ENCODE data around the gene KIAA0040. TPM values are rescaled to one million over a fixed set of nuclear protein-coding genes. Genes with fewer than 3 reads are reported as not detected.

KIAA0040 gene
- total and polyA plus RNA-seq, 2 donors (not counting 1 experiment from before 2014, with no cell fraction given): 93.6 to 106 TPM

GRCh38 chr1:175128523-175128922 is 64.1 kb downstream of the KIAA0040 start:
- H3K27ac ChIP-seq (ENCODE audit: low read length in 2 of 2): no peak overlapping the region
- TF ChIP-seq EZH2 (IDR thresholded peaks at IDR 0.05; ENCODE audit: borderline replicate concordance, insufficient read depth, low read depth, low read length, poor library complexity, severe bottlenecking): no peak
- TF ChIP-seq CTCF (IDR thresholded peaks at IDR 0.05): no peak
- Mint-ChIP-seq H3K27me3 (no peaks in the 10 kb centered on the region), H3K4me3 (no peak overlapping the region), H3K4me1 (peaks cover 3% of the 10 kb centered on the region), H3K9me3 (ENCODE audit: insufficient read depth) (no peaks in the 10 kb centered on the region), H3K27ac (no peak overlapping the region)
- H3K79me2 ChIP-seq (ENCODE audit: control insufficient read depth, insufficient read depth, low read length): no peaks in the 10 kb centered on the region
- no peak overlapping the region for H3K4me2 ChIP-seq (replicated peaks; ENCODE audit: low read depth, low read length, poor library complexity, severe bottlenecking)
- no peak overlapping the region for H2AFZ ChIP-seq (ENCODE audit: insufficient read depth, low read depth, low read length, poor library complexity, severe bottlenecking)
- 88% methylated on average over 8 of the region's 9 CpGs for WGBS (ENCODE audit: insufficient coverage)
- POLR2A ChIA-PET: no interaction called here
- H3K4me3 ChIP-seq (ENCODE audit: control extremely low read depth in 1 of 5, extremely low read depth in 1 of 5, insufficient read depth in 1 of 5, low read depth in 2 of 5, low read length in 4 of 5): no peak overlapping the region
- CTCF ChIA-PET: interaction anchor here (0.7 to 1.8 kb wide), 3 partner anchors 23 to 857 kb away, joined by 3 to 7 read pairs (median 6); no protein-coding TSS in a partner anchor
- H3K27me3 ChIP-seq (replicated peaks in 1 of 4; ENCODE audit: control extremely low read depth in 1 of 4, control insufficient read depth in 3 of 4, insufficient read depth in 4 of 4, low read length in 3 of 4): no peaks in the 10 kb centered on the region
- H4K20me1 ChIP-seq (ENCODE audit: control insufficient read depth, insufficient read depth, low read length, poor library complexity, severe bottlenecking): no peaks in the 10 kb centered on the region
- DNase-seq (no peak), ATAC-seq (ENCODE audit: low read depth) (no peak)
- peaks cover 0 to 2% of the 10 kb centered on the region in 2 donors for H3K4me1 ChIP-seq (ENCODE audit: control insufficient read depth in 2 of 2, insufficient read depth in 2 of 2, low read length in 2 of 2)
- H3K9me3 ChIP-seq (ENCODE audit: control extremely low read depth in 1 of 3, control insufficient read depth in 2 of 3, insufficient read depth in 1 of 3, low read length in 2 of 3): no peaks in the 10 kb centered on the region
- no peak overlapping the region for H3K9ac ChIP-seq (ENCODE audit: low read length)
- intact Hi-C loops (cut with micrococcal nuclease): loop anchor here (5.0 kb wide), 1 partner anchor 871 kb away; no protein-coding TSS in a partner anchor
- no peaks in the 10 kb centered on the region for H3K36me3 ChIP-seq (replicated peaks in 1 of 2; ENCODE audit: control extremely low read depth in 1 of 2, control insufficient read depth in 1 of 2, extremely low read depth in 1 of 2, insufficient read depth in 2 of 2, low read length in 1 of 2)

GRCh38 chr1:175127565-175127964 is 65.0 kb downstream of the KIAA0040 start:
- Mint-ChIP-seq H3K27me3 (no peaks in the 10 kb centered on the region), H3K9me3 (ENCODE audit: insufficient read depth) (no peaks in the 10 kb centered on the region), H3K4me3 (no peak overlapping the region), H3K4me1 (peaks cover 3% of the 10 kb centered on the region), H3K27ac (no peak overlapping the region)
- ChIA-PET CTCF (interaction anchor here (0.9 to 6.3 kb wide), 3 partner anchors 19 to 357 kb away, joined by 3 to 104 read pairs (median 5); no protein-coding TSS in a partner anchor), POLR2A (no interaction called here)
- DNase-seq (no peak), ATAC-seq (ENCODE audit: low read depth) (no peak)
- 78% methylated on average over 6 of the region's 6 CpGs for WGBS (ENCODE audit: insufficient coverage)
- H3K9me3 ChIP-seq (ENCODE audit: control extremely low read depth in 1 of 3, control insufficient read depth in 2 of 3, insufficient read depth in 1 of 3, low read length in 2 of 3): no peaks in the 10 kb centered on the region
- H3K4me3 ChIP-seq (ENCODE audit: control extremely low read depth in 1 of 5, extremely low read depth in 1 of 5, insufficient read depth in 1 of 5, low read depth in 2 of 5, low read length in 4 of 5): no peak overlapping the region
- no peak for TF ChIP-seq EZH2 (IDR thresholded peaks at IDR 0.05; ENCODE audit: borderline replicate concordance, insufficient read depth, low read depth, low read length, poor library complexity, severe bottlenecking)
- no peak for TF ChIP-seq CTCF (IDR thresholded peaks at IDR 0.05)
- no peak overlapping the region for H3K27ac ChIP-seq (ENCODE audit: low read length in 2 of 2)
- no peaks in the 10 kb centered on the region for H3K36me3 ChIP-seq (replicated peaks in 1 of 2; ENCODE audit: control extremely low read depth in 1 of 2, control insufficient read depth in 1 of 2, extremely low read depth in 1 of 2, insufficient read depth in 2 of 2, low read length in 1 of 2)
- intact Hi-C loops (cut with micrococcal nuclease): loop anchor here (5.0 kb wide), 1 partner anchor 870 kb away; no protein-coding TSS in a partner anchor
- no peaks in the 10 kb centered on the region for H3K27me3 ChIP-seq (replicated peaks in 1 of 4; ENCODE audit: control extremely low read depth in 1 of 4, control insufficient read depth in 3 of 4, insufficient read depth in 4 of 4, low read length in 3 of 4)
- H2AFZ ChIP-seq (ENCODE audit: insufficient read depth, low read depth, low read length, poor library complexity, severe bottlenecking): no peak overlapping the region
- no peak overlapping the region for H3K4me2 ChIP-seq (replicated peaks; ENCODE audit: low read depth, low read length, poor library complexity, severe bottlenecking)
- H3K9ac ChIP-seq (ENCODE audit: low read length): no peak overlapping the region
- H3K4me1 ChIP-seq (ENCODE audit: control insufficient read depth in 2 of 2, insufficient read depth in 2 of 2, low read length in 2 of 2): peaks cover 0 to 2% of the 10 kb centered on the region in 2 donors
- no peaks in the 10 kb centered on the region for H4K20me1 ChIP-seq (ENCODE audit: control insufficient read depth, insufficient read depth, low read length, poor library complexity, severe bottlenecking)
- H3K79me2 ChIP-seq (ENCODE audit: control insufficient read depth, insufficient read depth, low read length): no peaks in the 10 kb centered on the region

Measured in B cell (primary cell).